Limb (tissue), 2 donors: Measurements from ENCODE around the gene AK4.

Experiments
- DNase-seq, 2 donors: peaks; one replicate each; pipeline ENCODE4 v3.0.0-alpha.2; 2016; ENCODE audit errors: extremely low spot score in 2 of 2

The AK4 gene

GRCh38 chr1:65277605-65278347, 129.8 kb downstream of the AK4 start:
- no peak for DNase-seq

- DNase-seq, result no peak
These were observed 130.5 kb downstream of the AK4 start for GRCh38 chr1:65278376-65279069.

- DNase-seq, result no peak
These were observed 131.2 kb downstream of the AK4 start for GRCh38 chr1:65279070-65279779.
